Peyer's patch (tissue), 4 donors: Measurements from ENCODE around the gene NRARP. TPM values are rescaled to one million over a fixed set of nuclear protein-coding genes. Genes with fewer than 3 reads are reported as not detected.

ENCODE experiments used
- DNase-seq, 3 donors: peaks; one replicate each; pipeline ENCODE4 v3.0.0-alpha.2; 2017 to 2019
- H3K27ac ChIP-seq, 4 donors: fragments of 200-600 bp; sonication (generic); one replicate each; pipeline ENCODE4 v1.5.1; 2016 to 2019
- H3K27me3 ChIP-seq, 2 donors: fragments of 200-600 bp; sonication (generic); one replicate each; pipeline ENCODE4 v1.5.1; 2019
- H3K36me3 ChIP-seq, 3 donors: fragments of 200-600 bp; sonication (generic); one replicate each; pipeline ENCODE4 v1.5.1; 2016 to 2019
- H3K4me1 ChIP-seq, 4 donors: fragments of 200-600 bp; sonication (generic); one replicate each; pipeline ENCODE4 v1.5.1; 2016 to 2019
- H3K4me3 ChIP-seq, 4 donors: fragments of 200-600 bp; sonication (generic); 1 replicate in 3 of 4; 2 replicates in 1 of 4; pipeline ENCODE4 v1.5.1; 2016 to 2019; ENCODE audit warnings: mild to moderate bottlenecking in 1 of 4
- H3K9me3 ChIP-seq, 4 donors: fragments of 200-600 bp; sonication (generic); one replicate each; pipeline ENCODE4 v1.5.1; 2016 to 2019; ENCODE audit warnings: mild to moderate bottlenecking in 1 of 4
- POLR2A ChIP-seq, 2 donors: fragments of 450-650 bp; IDR thresholded peaks; one replicate each; pipeline ENCODE4 v1.5.1; 2017; ENCODE audit warnings: antibody characterized with exemption in 2 of 2, mild to moderate bottlenecking in 2 of 2, moderate library complexity in 2 of 2
- total RNA-seq, 4 donors: library from RNA; depleted of rRNA; stranded (reverse); fragments of >200 nt; gene quantifications; one replicate each; pipeline ENCODE4 v1.1.0, GENCODE V29; 2016
- TF ChIP-seq, protein P1 (sequence below), 6 experiments: fragments of 450-650 bp in 4 of 6; fragments of 200-600 bp in 2 of 6; sonication (generic) in 1 of 6; IDR thresholded peaks; one replicate each; pipeline ENCODE4 v1.5.1; 2017 to 2019; ENCODE audit warnings: antibody characterized with exemption in 6 of 6, mild to moderate bottlenecking in 3 of 6, moderate library complexity in 1 of 6

Gene NRARP
- total RNA-seq, 4 donors from 2014 or later, result 35.3 to 56.1 (median 43.8) TPM

DNA sequence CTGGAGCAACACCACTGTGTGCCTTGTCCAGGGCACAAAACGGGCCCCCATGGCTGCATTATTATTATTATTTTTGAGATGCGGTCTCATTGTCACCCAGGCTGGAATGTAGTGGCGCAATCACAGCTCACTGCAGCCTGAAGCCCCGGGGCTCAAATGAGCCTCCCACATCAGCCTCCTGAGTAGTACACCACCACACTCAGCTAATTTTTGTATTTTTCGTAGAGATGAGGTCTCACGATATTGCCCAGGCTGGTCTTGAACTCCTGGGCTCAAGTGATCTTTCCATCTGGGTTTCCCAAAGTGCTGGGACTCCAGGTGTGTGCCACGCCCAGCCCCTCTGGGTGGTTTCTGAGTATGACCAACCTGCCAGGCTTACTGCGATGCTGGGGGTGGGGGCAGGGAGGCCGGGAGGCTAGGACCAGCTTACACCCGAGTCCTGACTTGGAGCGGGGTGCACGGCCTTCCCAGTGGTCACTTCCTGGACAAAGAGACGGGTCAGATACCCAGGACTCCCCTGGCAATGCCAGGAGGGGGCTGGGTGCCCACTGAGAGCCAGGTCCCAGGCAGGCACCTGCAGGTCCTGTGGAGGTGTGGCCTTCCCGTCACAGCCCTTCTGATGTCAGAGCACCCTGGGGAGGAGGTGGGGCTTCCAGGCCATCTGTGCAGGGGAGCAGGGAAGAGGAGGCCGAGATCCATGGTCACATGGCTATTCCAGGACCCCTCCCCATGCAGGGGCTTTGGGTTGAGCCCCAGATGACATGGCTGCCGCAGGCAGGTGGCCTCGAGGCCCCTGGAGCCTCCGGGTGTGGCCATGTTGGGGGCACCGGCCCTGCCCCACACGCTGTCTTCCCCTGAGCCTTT lies 8.3 kb upstream of the NRARP start:
- H3K4me1 ChIP-seq, result peaks cover 9 to 62% (median 21%) of the 10 kb centered on the region in 4 donors
- H3K27me3 ChIP-seq, result no peaks in the 10 kb centered on the region
- DNase-seq, result peak in 2 of 3 donors; percentile 69 to 73
- no peak overlapping the region for H3K4me3 ChIP-seq
- TF ChIP-seq POLR2A (IDR thresholded peaks at IDR 0.05), result peak in 1 of 2 donors; percentile 12
- TF ChIP-seq, protein P1, sequence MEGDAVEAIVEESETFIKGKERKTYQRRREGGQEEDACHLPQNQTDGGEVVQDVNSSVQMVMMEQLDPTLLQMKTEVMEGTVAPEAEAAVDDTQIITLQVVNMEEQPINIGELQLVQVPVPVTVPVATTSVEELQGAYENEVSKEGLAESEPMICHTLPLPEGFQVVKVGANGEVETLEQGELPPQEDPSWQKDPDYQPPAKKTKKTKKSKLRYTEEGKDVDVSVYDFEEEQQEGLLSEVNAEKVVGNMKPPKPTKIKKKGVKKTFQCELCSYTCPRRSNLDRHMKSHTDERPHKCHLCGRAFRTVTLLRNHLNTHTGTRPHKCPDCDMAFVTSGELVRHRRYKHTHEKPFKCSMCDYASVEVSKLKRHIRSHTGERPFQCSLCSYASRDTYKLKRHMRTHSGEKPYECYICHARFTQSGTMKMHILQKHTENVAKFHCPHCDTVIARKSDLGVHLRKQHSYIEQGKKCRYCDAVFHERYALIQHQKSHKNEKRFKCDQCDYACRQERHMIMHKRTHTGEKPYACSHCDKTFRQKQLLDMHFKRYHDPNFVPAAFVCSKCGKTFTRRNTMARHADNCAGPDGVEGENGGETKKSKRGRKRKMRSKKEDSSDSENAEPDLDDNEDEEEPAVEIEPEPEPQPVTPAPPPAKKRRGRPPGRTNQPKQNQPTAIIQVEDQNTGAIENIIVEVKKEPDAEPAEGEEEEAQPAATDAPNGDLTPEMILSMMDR (IDR thresholded peaks at IDR 0.05), result no peak
- H3K9me3 ChIP-seq, result no peaks in the 10 kb centered on the region
- peak overlapping the region in 3 of 4 donors; percentile 70 to 84 (median 77) for H3K27ac ChIP-seq
- no peaks in the 10 kb centered on the region for H3K36me3 ChIP-seq

DNA sequence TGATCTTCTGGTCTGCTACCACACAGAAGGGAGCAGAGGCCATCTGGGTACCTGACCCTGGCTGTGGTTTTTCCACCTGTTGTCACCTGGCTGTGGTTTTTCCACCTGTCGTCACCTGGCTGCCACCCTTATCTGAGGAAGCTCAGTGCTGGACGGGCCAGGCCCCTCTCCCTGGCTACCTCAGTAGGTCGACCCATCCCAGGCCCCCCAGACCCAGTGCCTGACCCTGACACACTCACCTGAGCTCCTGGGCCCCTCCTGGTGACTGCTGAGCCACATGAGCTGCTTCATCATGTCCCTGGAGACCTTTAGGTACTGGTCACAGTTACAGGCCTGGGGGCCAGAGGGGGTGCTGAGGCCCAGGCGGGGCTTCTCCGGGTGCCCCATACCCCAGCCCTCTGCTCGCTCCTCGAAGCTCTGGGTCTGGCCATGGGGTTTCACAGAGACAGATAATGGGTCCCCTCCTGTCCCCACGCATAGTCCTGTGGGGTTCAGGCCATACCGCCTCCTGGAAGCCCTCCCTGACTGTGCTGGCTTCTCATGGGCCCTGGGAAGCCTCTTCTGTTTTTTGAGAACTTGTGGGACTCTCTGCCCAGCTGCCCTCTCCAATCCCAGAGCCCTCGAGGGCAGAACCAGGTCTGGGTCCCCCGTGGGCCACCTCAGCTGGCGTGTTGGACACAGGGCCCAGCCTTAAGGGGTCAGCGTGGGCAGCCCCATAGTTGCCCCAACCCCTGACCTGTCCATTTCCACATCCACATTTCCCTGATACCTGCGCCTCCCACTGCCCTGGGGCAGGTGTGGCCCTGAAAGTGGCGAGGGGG lies 7.5 kb upstream of the NRARP start:
- Histone ChIP-seq H3K36me3 (no peaks in the 10 kb centered on the region), H3K27me3 (no peaks in the 10 kb centered on the region), H3K27ac (no peak overlapping the region), H3K4me1 (peaks cover 9 to 62% (median 24%) of the 10 kb centered on the region in 4 donors), H3K9me3 (no peaks in the 10 kb centered on the region), H3K4me3 (no peak overlapping the region)
- TF ChIP-seq, protein P1 (IDR thresholded peaks at IDR 0.05), result no peak
- TF ChIP-seq POLR2A (IDR thresholded peaks at IDR 0.05), result no peak
- DNase-seq, result peak in 1 of 3 donors; percentile 50

DNA sequence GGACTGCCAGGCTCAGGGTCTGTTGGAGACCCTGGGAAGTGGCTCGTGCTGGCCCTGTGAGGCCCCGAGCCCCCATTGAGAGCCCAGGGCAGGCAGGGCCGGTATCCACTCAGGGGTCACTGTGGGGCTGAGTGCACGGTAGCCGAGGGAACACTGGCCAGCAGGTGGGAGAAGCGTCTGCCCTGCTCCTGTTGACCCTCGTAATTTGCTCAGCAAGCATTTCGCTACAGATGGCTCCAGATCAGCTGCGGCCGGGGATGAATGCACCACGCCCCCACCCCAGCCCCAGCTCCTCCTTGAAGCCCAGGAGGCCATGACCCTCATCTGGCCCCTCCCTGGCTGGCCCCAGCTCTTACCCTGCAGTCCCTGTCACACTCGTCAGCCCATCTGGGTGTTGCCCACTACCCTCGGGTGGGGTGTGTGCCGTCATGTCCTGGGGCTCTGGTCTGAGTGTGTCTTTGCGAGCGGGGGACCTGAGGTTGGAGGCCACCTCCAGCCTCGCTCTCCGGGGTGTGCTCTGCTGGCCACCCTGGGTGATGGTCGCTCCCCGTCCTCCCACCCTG lies 6.1 kb upstream of the NRARP start:
- Histone ChIP-seq H3K27ac (peak overlapping the region in 1 of 4 donors; percentile 99), H3K36me3 (no peaks in the 10 kb centered on the region), H3K27me3 (no peaks in the 10 kb centered on the region), H3K4me3 (no peak overlapping the region), H3K4me1 (peaks cover 9 to 76% (median 24%) of the 10 kb centered on the region in 4 donors), H3K9me3 (no peaks in the 10 kb centered on the region)
- peak in 1 of 3 donors; percentile 61 for DNase-seq
- TF ChIP-seq POLR2A (IDR thresholded peaks at IDR 0.05), result no peak
- TF ChIP-seq, protein P1 (IDR thresholded peaks at IDR 0.05), result no peak

DNA sequence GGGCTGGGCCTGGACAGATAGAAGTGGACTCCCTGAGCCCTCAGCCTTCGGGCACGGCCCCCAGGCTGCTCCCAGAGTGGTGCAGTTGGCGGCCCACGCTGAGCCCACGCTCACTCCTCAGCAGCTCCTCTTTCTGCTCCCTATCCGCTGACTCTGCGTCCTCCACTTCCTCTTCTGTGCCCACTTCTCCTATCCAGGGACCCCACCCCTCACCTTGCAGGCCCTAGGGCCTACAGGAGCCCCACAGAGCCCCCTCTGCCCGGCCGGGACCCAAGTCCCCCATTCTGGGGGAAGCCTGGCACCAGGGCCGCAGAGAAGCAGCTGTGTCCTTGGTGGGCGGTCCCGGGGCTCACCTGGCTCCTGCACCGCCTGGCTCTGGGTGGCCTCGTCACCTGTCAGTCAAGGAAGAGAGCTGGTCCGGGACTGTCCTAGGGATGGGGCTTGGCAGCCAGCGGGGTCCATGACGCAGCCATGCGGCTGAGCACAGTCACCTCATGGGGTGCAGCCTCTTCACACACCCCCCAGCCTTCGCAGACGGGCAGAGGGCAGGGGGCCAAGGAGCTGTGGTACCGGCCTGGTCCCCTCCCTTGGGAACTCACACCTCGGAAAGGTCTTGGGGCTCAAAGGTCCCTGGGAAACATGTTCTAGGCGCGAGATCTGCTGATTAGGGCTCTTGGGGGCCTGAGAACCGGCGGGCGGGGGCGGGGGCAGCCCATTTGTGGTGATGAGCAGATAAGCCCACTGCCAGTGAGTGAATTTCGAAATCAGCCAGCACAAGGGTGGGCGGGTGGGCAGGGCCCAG lies 5.4 kb upstream of the NRARP start:
- H3K4me1 ChIP-seq, result peaks cover 14 to 82% (median 24%) of the 10 kb centered on the region in 4 donors
- TF ChIP-seq, protein P1 (IDR thresholded peaks at IDR 0.05), result no peak
- TF ChIP-seq POLR2A (IDR thresholded peaks at IDR 0.05), result peak in 1 of 2 donors; percentile 11
- H3K27ac ChIP-seq, result peak overlapping the region in 2 of 4 donors; percentile 79 to 99
- no peaks in the 10 kb centered on the region for H3K27me3 ChIP-seq
- DNase-seq, result peak in 2 of 3 donors; percentile 78 to 86
- H3K4me3 ChIP-seq, result peak overlapping the region in 2 of 4 donors; percentile 25 to 32
- no peaks in the 10 kb centered on the region for H3K36me3 ChIP-seq
- no peaks in the 10 kb centered on the region for H3K9me3 ChIP-seq
